Suprapubic skin (tissue), 3 donors: ENCODE results near the gene CHSY1.

Experiments
- POLR2A ChIP-seq, 2 donors: fragments of 450-650 bp; IDR thresholded peaks; one replicate each; pipeline ENCODE4 v1.6.1; 2017; ENCODE audit warnings: antibody characterized with exemption in 2 of 2, mild to moderate bottlenecking in 2 of 2, moderate library complexity in 2 of 2
- TF ChIP-seq, protein P1 (sequence below), 2 donors: fragments of 200-600 bp in 1 of 2; fragments of 450-650 bp in 1 of 2; sonication (generic) in 1 of 2; IDR thresholded peaks; one replicate each; pipeline ENCODE4 v1.5.1; 2016 to 2019; ENCODE audit warnings: antibody characterized with exemption in 2 of 2, mild to moderate bottlenecking in 1 of 2, moderate library complexity in 1 of 2

DNA sequence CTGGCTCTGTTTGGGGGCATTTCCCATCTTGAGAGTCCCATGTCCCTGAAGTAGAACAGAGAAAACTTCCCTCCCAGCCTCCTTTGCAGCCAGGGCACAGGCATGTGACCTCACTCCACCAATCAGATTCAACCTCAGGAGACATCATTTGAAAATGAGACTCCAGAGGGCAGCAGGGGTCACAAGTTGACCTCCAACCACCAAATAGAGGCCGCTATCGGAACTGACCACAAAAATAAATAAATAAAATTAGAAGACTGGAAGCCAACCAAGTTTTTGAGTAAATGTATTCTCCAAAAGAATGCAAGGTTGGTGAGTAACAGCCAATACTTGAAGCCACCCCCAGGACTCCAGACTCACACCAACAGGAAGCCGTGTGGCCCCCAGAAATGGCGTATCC, 106.5 kb downstream of the CHSY1 start:
- no peak for TF ChIP-seq POLR2A (IDR thresholded peaks at IDR 0.05)
- TF ChIP-seq, protein P1, sequence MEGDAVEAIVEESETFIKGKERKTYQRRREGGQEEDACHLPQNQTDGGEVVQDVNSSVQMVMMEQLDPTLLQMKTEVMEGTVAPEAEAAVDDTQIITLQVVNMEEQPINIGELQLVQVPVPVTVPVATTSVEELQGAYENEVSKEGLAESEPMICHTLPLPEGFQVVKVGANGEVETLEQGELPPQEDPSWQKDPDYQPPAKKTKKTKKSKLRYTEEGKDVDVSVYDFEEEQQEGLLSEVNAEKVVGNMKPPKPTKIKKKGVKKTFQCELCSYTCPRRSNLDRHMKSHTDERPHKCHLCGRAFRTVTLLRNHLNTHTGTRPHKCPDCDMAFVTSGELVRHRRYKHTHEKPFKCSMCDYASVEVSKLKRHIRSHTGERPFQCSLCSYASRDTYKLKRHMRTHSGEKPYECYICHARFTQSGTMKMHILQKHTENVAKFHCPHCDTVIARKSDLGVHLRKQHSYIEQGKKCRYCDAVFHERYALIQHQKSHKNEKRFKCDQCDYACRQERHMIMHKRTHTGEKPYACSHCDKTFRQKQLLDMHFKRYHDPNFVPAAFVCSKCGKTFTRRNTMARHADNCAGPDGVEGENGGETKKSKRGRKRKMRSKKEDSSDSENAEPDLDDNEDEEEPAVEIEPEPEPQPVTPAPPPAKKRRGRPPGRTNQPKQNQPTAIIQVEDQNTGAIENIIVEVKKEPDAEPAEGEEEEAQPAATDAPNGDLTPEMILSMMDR (IDR thresholded peaks at IDR 0.05) = no peak
